GM06990 (cell line): Measurements from ENCODE around the gene RESF1.

Experiments
- DNase-seq: peaks from one replicate; pipeline ENCODE4 v3.0.0-alpha.2; 2011; ENCODE audit not compliant: insufficient read length; ENCODE audit errors: extremely low read depth
- H3K27me3 ChIP-seq: replicated peaks from 2 replicates; pipeline ENCODE4 v1.6.0; 2011; ENCODE audit warnings: low read length; ENCODE audit not compliant: control insufficient read depth, insufficient read depth
- H3K36me3 ChIP-seq: 2 replicates; pipeline ENCODE4 v1.5.1; 2011; ENCODE audit warnings: low read length; ENCODE audit not compliant: control insufficient read depth, insufficient read depth
- H3K4me3 ChIP-seq: replicated peaks from 2 replicates; pipeline ENCODE4 v1.5.1; 2011; ENCODE audit warnings: low read depth, mild to moderate bottlenecking, control low read depth, low read length
- CTCF ChIP-seq: IDR thresholded peaks from 2 replicates; pipeline ENCODE4 v1.5.1; 2011; ENCODE audit warnings: low read length, control low read depth, mild to moderate bottlenecking, inconsistent platforms; ENCODE audit not compliant: insufficient read depth, poor library complexity, severe bottlenecking

RESF1 gene

GRCh38 chr12:31954925-31955858, 4.0 kb upstream of the RESF1 start:
- Histone ChIP-seq H3K36me3 (no peaks in the 10 kb centered on the region), H3K4me3 (no peak overlapping the region), H3K27me3 (no peaks in the 10 kb centered on the region)
- TF ChIP-seq CTCF = no peak
- no peak for DNase-seq

- no peak for TF ChIP-seq CTCF
- Histone ChIP-seq H3K4me3 (peak overlapping the region; percentile 66), H3K27me3 (no peaks in the 10 kb centered on the region), H3K36me3 (no peaks in the 10 kb centered on the region; the same call in none of the 2 replicates)
- DNase-seq = no peak
These were observed 550 bp upstream of the RESF1 start for GRCh38 chr12:31958569-31959160.

GRCh38 chr12:31959701-31960391, 631 bp downstream of the RESF1 start:
- Histone ChIP-seq H3K4me3 (peak overlapping the region; percentile 66), H3K36me3 (no peaks in the 10 kb centered on the region; the same call in none of the 2 replicates), H3K27me3 (no peaks in the 10 kb centered on the region)
- DNase-seq = no peak
- peak; percentile 7 for TF ChIP-seq CTCF

- DNase-seq = no peak
- no peaks in the 10 kb centered on the region for H3K27me3 ChIP-seq
- TF ChIP-seq CTCF = no peak
- H3K36me3 ChIP-seq = peaks cover 4% of the 10 kb centered on the region
- peak overlapping the region; percentile 66 for H3K4me3 ChIP-seq
These were observed 1.9 kb downstream of the RESF1 start for GRCh38 chr12:31961137-31961536.

- Histone ChIP-seq H3K4me3 (no peak overlapping the region; the same call in none of the 2 replicates), H3K36me3 (peaks cover 4% of the 10 kb centered on the region)
- TF ChIP-seq CTCF = no peak
These were observed 2.9 kb downstream of the RESF1 start for GRCh38 chr12:31962076-31962475.

More at GRCh38 chr12:31962076-31962475, 2.9 kb downstream of the RESF1 start:
- H3K27me3 ChIP-seq = no peaks in the 10 kb centered on the region
- DNase-seq = no peak
